A673 (cell line): Measurements from ENCODE around the gene PLB1. TPM values are rescaled to one million over a fixed set of nuclear protein-coding genes. Genes with fewer than 3 reads are reported as not detected.

Source experiments
- BruUV-seq: library from RNA; stranded (reverse); fragments of 400-500 nt; replicated peaks from 2 replicates; lab custom pipeline; 2021; lab: Mats Ljungman, UMichigan
- CTCF ChIA-PET: fragments of 300-600 bp; sonication (Branson Sonifier 250); formaldehyde crosslinking; loops from one replicate; lab custom pipeline; 2022; ENCODE audit warnings: antibody characterized with exemption; lab: Charles Lee
- POLR2A ChIA-PET: fragments of 300-600 bp; sonication (Branson Sonifier 250); formaldehyde crosslinking; loops from one replicate; lab custom pipeline; 2022; ENCODE audit warnings: antibody characterized with exemption; ENCODE audit not compliant: low non-redundant PET; lab: Charles Lee
- DNase-seq: peaks from one replicate; pipeline ENCODE4 v3.0.0-alpha.2; 2015; ENCODE audit warnings: low spot score
- H3K27ac ChIP-seq: fragments of 200-600 bp; sonication (generic); 2 replicates; pipeline ENCODE4 v1.5.1; 2016; ENCODE audit warnings: mixed run types, low read depth, mild to moderate bottlenecking, mixed read lengths, antibody characterized with exemption, low read length; ENCODE audit not compliant: poor library complexity, severe bottlenecking
- H3K27me3 ChIP-seq: fragments of 200-600 bp; sonication (generic); replicated peaks from 2 replicates; pipeline ENCODE4 v1.6.1; 2017; ENCODE audit warnings: mixed run types, low read depth, mild to moderate bottlenecking, mixed read lengths, antibody characterized with exemption, low read length; ENCODE audit not compliant: insufficient read depth, poor library complexity
- H3K36me3 ChIP-seq: fragments of 200-600 bp; sonication (generic); 2 replicates; pipeline ENCODE4 v1.6.1; 2016; ENCODE audit warnings: mixed run types, mild to moderate bottlenecking, mixed read lengths, antibody characterized with exemption, low read length; ENCODE audit not compliant: insufficient read depth, poor library complexity, severe bottlenecking
- H3K4me1 ChIP-seq: fragments of 200-600 bp; sonication (generic); 2 replicates; pipeline ENCODE4 v1.6.1; 2017; ENCODE audit warnings: mixed run types, mild to moderate bottlenecking, mixed read lengths, antibody characterized with exemption, low read length; ENCODE audit not compliant: insufficient read depth, poor library complexity, severe bottlenecking
- H3K4me3 ChIP-seq: fragments of 200-600 bp; sonication (generic); 2 replicates; pipeline ENCODE4 v1.5.1; 2016; ENCODE audit warnings: low read depth, mixed run types, mild to moderate bottlenecking, mixed read lengths, low read length; ENCODE audit not compliant: poor library complexity, severe bottlenecking
- H3K9me3 ChIP-seq: fragments of 200-600 bp; sonication (generic); 2 replicates; pipeline ENCODE4 v1.6.1; 2016; ENCODE audit warnings: mixed run types, low read depth, mild to moderate bottlenecking, mixed read lengths, antibody characterized with exemption, low read length; ENCODE audit not compliant: poor library complexity, severe bottlenecking
- EZH2 ChIP-seq: fragments of 200-600 bp; sonication (generic); IDR thresholded peaks from 2 replicates; pipeline ENCODE4 v1.6.1; 2017; ENCODE audit warnings: borderline replicate concordance, low read depth, mild to moderate bottlenecking, mixed read lengths, antibody characterized with exemption, low read length; ENCODE audit not compliant: poor library complexity, severe bottlenecking
- intact Hi-C: fragments of 100-400 bp; cut with micrococcal nuclease; formaldehyde crosslinking; loops from one replicate; pipeline ENCODE4 v1.10.0; 2022; ENCODE audit not compliant: unreplicated experiment
- total RNA-seq: library from RNA; stranded (reverse); gene quantifications from 2 replicates; pipeline ENCODE4 v1.2.3, GENCODE V29; 2021
- TF ChIP-seq, protein P1 (sequence below): fragments of 300-800, 200-600 bp; sonication (generic); conservative IDR thresholded peaks from 2 replicates; pipeline ENCODE4 v1.5.1; 2017; ENCODE audit warnings: low read depth, mild to moderate bottlenecking, antibody characterized with exemption, low read length, moderate library complexity, mixed read lengths

Gene PLB1
- total RNA-seq, 1 experiment from 2014 or later, result 0.39 TPM

DNA sequence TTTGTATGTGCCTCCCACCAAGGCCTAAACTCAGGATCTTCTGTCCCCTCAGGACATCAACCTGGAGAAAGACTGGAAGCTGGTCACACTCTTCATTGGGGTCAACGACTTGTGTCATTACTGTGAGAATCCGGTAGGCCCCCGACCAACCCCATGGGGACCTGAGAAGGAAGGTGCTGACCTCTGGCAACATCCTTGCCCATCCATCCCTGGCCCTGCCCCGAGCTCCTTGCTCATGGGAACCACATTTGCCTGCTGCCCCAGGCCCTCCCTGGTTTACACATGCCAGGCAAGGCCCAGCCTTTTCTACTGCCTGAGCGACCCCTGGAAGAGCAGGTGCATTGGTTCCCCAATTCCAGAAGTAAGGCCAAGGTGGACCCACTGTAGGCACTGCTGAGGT lies 130.5 kb downstream of the PLB1 start:
- Histone ChIP-seq H3K36me3 (no peaks in the 10 kb centered on the region), H3K27ac (no peak overlapping the region), H3K27me3 (no peaks in the 10 kb centered on the region), H3K4me1 (peaks cover 15% of the 10 kb centered on the region), H3K4me3 (no peak overlapping the region), H3K9me3 (no peaks in the 10 kb centered on the region)
- intact Hi-C loops, result no loop called here
- no peak for DNase-seq
- no peak for TF ChIP-seq EZH2
- TF ChIP-seq, protein P1, sequence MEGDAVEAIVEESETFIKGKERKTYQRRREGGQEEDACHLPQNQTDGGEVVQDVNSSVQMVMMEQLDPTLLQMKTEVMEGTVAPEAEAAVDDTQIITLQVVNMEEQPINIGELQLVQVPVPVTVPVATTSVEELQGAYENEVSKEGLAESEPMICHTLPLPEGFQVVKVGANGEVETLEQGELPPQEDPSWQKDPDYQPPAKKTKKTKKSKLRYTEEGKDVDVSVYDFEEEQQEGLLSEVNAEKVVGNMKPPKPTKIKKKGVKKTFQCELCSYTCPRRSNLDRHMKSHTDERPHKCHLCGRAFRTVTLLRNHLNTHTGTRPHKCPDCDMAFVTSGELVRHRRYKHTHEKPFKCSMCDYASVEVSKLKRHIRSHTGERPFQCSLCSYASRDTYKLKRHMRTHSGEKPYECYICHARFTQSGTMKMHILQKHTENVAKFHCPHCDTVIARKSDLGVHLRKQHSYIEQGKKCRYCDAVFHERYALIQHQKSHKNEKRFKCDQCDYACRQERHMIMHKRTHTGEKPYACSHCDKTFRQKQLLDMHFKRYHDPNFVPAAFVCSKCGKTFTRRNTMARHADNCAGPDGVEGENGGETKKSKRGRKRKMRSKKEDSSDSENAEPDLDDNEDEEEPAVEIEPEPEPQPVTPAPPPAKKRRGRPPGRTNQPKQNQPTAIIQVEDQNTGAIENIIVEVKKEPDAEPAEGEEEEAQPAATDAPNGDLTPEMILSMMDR, result no peak
- CTCF ChIA-PET, result interaction anchor here (0.6 to 0.7 kb wide), 2 partner anchors 32 to 133 kb away, joined by 5 to 9 read pairs; no protein-coding TSS in a partner anchor
- no TSS peak for BruUV-seq
- POLR2A ChIA-PET, result no interaction called here

DNA sequence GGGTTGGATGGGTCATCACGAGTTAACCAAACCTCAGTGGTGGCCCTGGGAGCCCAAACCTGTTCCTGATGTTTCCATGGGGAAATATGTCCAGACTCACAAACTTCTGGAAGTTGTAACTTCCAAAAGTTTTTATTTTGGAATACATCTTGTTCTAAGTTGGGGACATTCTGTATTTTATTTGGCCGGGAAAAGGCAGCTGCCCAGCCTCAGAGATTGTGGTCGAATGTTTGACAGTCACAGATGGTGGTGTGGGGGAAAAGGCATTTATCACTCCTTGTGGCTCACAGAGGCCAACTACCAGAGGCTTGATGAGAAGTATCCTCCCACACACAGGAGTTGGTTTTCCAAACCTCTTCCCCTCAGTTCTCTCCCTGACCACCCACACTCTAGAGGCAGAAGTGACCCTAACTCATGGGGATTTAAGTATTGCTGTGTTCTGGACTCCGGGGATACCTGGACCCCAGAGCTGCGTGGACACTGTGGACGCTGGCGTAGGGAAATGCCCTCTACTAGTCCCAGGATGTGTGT lies 131.1 kb downstream of the PLB1 start:
- no TSS peak for BruUV-seq
- ChIA-PET POLR2A (no interaction called here), CTCF (no interaction called here)
- Histone ChIP-seq H3K9me3 (no peaks in the 10 kb centered on the region), H3K27me3 (no peaks in the 10 kb centered on the region), H3K27ac (no peak overlapping the region), H3K36me3 (no peaks in the 10 kb centered on the region), H3K4me1 (peaks cover 10% of the 10 kb centered on the region), H3K4me3 (no peak overlapping the region)
- DNase-seq, result no peak
- intact Hi-C loops, result no loop called here
- TF ChIP-seq, protein P1, result no peak
- no peak for TF ChIP-seq EZH2

DNA sequence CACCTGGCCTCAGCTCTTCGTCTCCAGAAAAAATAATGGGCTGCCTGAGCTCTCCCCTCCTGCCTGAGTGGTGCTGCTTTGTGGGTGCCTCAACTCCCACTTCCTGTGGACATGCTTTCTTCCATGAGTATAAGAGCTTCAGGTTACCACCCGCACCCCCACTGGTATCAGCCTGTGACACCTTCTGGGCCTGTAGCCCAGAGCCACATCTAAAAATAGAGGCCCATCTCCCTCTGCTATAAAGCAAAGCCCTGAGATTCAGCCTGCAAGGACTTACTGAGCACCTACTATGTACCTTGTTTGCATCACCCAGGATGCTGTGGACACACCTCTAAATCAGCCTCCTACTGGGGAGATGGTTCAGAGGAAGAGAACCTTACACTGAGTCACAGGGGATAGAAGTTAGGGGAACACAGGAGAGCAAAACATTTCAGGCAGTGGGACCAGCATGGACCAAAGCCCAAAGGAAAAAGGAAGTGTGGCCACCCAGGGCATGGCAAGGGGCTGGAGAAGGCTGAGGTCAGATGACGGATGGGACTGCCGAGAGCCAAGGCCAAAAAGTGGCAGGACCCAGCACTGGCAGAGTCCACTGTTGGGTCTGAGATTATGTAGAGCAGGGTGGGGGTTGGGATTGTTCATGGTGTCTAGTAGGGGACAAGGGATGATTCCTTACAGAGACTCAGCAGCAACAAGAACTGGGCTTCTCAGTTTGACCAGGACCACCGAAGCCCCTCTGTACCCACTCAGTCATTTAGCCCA lies 132.0 kb downstream of the PLB1 start:
- ChIA-PET POLR2A (no interaction called here), CTCF (no interaction called here)
- Histone ChIP-seq H3K27ac (no peak overlapping the region), H3K4me3 (no peak overlapping the region), H3K27me3 (no peaks in the 10 kb centered on the region), H3K36me3 (no peaks in the 10 kb centered on the region), H3K9me3 (no peaks in the 10 kb centered on the region), H3K4me1 (peaks cover 7% of the 10 kb centered on the region)
- DNase-seq, result no peak
- TF ChIP-seq, protein P1, result no peak
- TF ChIP-seq EZH2, result no peak
- no TSS peak for BruUV-seq
- intact Hi-C loops, result no loop called here
